WTC11 (cell line): ENCODE data around the gene LINC00632. TPM values are rescaled to one million over a fixed set of nuclear protein-coding genes. Genes with fewer than 3 reads are reported as not detected.

ENCODE experiments used
- ATAC-seq: fragments of 200-7000 bp; cut with Tn5 transposase; 2 replicates; pipeline ENCODE4 v1.10.0; 2021; ENCODE audit warnings: mild to moderate bottlenecking, moderate library complexity
- CTCF ChIA-PET: fragments of 300-600 bp; sonication (Branson Sonifier 250); formaldehyde crosslinking; loops from one replicate; lab custom pipeline; 2021; ENCODE audit warnings: antibody characterized with exemption; lab: Charles Lee
- POLR2A ChIA-PET: fragments of 350-600 bp; sonication (Branson Sonifier 250); formaldehyde crosslinking; loops from one replicate; lab custom pipeline; 2021; ENCODE audit warnings: antibody characterized with exemption; lab: Charles Lee
- DNase-seq: peaks from one replicate; pipeline ENCODE4 v3.0.0; 2021; ENCODE audit warnings: low spot score
- H3K27ac Mint-ChIP-seq: 2 replicates; pipeline ENCODE4 v1.8.0; 2021; ENCODE audit warnings: mixed read lengths
- H3K27me3 Mint-ChIP-seq: 2 replicates; pipeline ENCODE4 v1.8.0; 2021; ENCODE audit warnings: low read depth, mild to moderate bottlenecking, moderate library complexity, mixed read lengths
- H3K36me3 Mint-ChIP-seq: 2 replicates; pipeline ENCODE4 v1.8.0; 2021; ENCODE audit warnings: mixed read lengths
- H3K4me1 Mint-ChIP-seq: 2 replicates; pipeline ENCODE4 v1.8.0; 2022; ENCODE audit warnings: mixed read lengths
- H3K4me3 Mint-ChIP-seq: 2 replicates; pipeline ENCODE4 v1.8.0; 2021; ENCODE audit warnings: mild to moderate bottlenecking, moderate library complexity, mixed read lengths
- H3K9me3 Mint-ChIP-seq: 2 replicates; pipeline ENCODE4 v1.8.0; 2021; ENCODE audit warnings: mixed read lengths
- ARID4B ChIP-seq: sonication (generic); formaldehyde crosslinking; IDR thresholded peaks from 2 replicates; pipeline ENCODE4 v1.8.0; 2023; ENCODE audit warnings: missing genetic modification reagents, mild to moderate bottlenecking, borderline replicate concordance
- CDX4 ChIP-seq: fragments of 250-450 bp; sonication (Bioruptor Pico); IDR thresholded peaks from 2 replicates; pipeline ENCODE4 v1.9.0; 2021; ENCODE audit warnings: moderate library complexity, mild to moderate bottlenecking, inconsistent platforms, borderline replicate concordance
- E2F4 ChIP-seq: sonication (generic); formaldehyde crosslinking; IDR thresholded peaks from 2 replicates; pipeline ENCODE4 v1.8.1; 2022; ENCODE audit warnings: low read depth, mild to moderate bottlenecking, moderate library complexity, missing genetic modification reagents, borderline replicate concordance
- FOXK1 ChIP-seq: sonication (generic); formaldehyde crosslinking; IDR thresholded peaks from 2 replicates; pipeline ENCODE4 v1.8.0; 2022; ENCODE audit warnings: mild to moderate bottlenecking, moderate library complexity, missing genetic modification reagents
- GTF2I ChIP-seq: fragments of 250-450 bp; sonication (Bioruptor Pico); conservative IDR thresholded peaks from 2 replicates; pipeline ENCODE4 v1.4.0; 2021; ENCODE audit warnings: mild to moderate bottlenecking
- HMGXB4 ChIP-seq: sonication (generic); formaldehyde crosslinking; IDR thresholded peaks from 2 replicates; pipeline ENCODE4 v1.8.1; 2023; ENCODE audit warnings: mild to moderate bottlenecking, moderate library complexity, missing genetic modification reagents
- IRF2 ChIP-seq: sonication (generic); formaldehyde crosslinking; IDR thresholded peaks from 2 replicates; pipeline ENCODE4 v1.8.0; 2022; ENCODE audit warnings: low read depth, missing genetic modification reagents, borderline replicate concordance
- MXD4 ChIP-seq: fragments of 250-450 bp; sonication (Bioruptor Pico); IDR thresholded peaks from 2 replicates; pipeline ENCODE4 v1.8.0; 2021; ENCODE audit warnings: mild to moderate bottlenecking, moderate library complexity, borderline replicate concordance
- NFATC4 ChIP-seq: fragments of 250-450 bp; sonication (Bioruptor Pico); IDR thresholded peaks from 2 replicates; pipeline ENCODE4 v1.9.0; 2021; ENCODE audit warnings: mild to moderate bottlenecking
- NFE2L1 ChIP-seq: sonication (generic); formaldehyde crosslinking; IDR thresholded peaks from 2 replicates; pipeline ENCODE4 v1.8.1; 2023; ENCODE audit warnings: missing genetic modification reagents
- PRDM15 ChIP-seq: sonication (generic); formaldehyde crosslinking; IDR thresholded peaks from 2 replicates; pipeline ENCODE4 v1.8.0; 2022; ENCODE audit warnings: missing genetic modification reagents
- PREB ChIP-seq: sonication (generic); formaldehyde crosslinking; IDR thresholded peaks from 2 replicates; pipeline ENCODE4 v1.8.1; 2022; ENCODE audit warnings: mild to moderate bottlenecking, missing genetic modification reagents, moderate library complexity, borderline replicate concordance
- SOX15 ChIP-seq: fragments of 250-450 bp; sonication (Bioruptor Pico); IDR thresholded peaks from 2 replicates; pipeline ENCODE4 v1.9.0; 2021; ENCODE audit warnings: mild to moderate bottlenecking
- TEAD1 ChIP-seq: sonication (generic); formaldehyde crosslinking; IDR thresholded peaks from 2 replicates; pipeline ENCODE4 v1.8.0; 2022; ENCODE audit warnings: mild to moderate bottlenecking, missing genetic modification reagents
- TEAD4 ChIP-seq: sonication (generic); formaldehyde crosslinking; IDR thresholded peaks from 2 replicates; pipeline ENCODE4 v1.8.0; 2022; ENCODE audit warnings: mild to moderate bottlenecking, missing genetic modification reagents
- ZNF138 ChIP-seq: sonication (generic); formaldehyde crosslinking; conservative IDR thresholded peaks from 2 replicates; pipeline ENCODE4 v1.8.1; 2022; ENCODE audit warnings: mild to moderate bottlenecking, moderate library complexity, missing genetic modification reagents
- ZNF317 ChIP-seq: sonication (generic); formaldehyde crosslinking; IDR thresholded peaks from 2 replicates; pipeline ENCODE4 v1.8.1; 2023; ENCODE audit warnings: low read depth, mild to moderate bottlenecking, moderate library complexity, missing genetic modification reagents, borderline replicate concordance
- ZNF416 ChIP-seq: fragments of 250-450 bp; sonication (Bioruptor Pico); IDR thresholded peaks from 2 replicates; pipeline ENCODE4 v1.9.0; 2021; ENCODE audit warnings: mild to moderate bottlenecking, inconsistent platforms
- total RNA-seq: library from RNA; stranded (reverse); gene quantifications from 3 replicates; pipeline ENCODE4 v1.2.3, GENCODE V29; 2021

The LINC00632 gene
- total RNA-seq, 1 experiment from 2014 or later, result 29.7 TPM

GRCh38 chrX:140733766-140734342, 24.3 kb downstream of the LINC00632 start:
- CTCF ChIA-PET, result no interaction called here
- DNase-seq, result peak; percentile 11
- POLR2A ChIA-PET, result no interaction called here
- TF ChIP-seq FOXK1 (CRISPR knock-in tag), result no peak
- no peak for TF ChIP-seq CDX4 (CRISPR knock-in tag)
- no peak for TF ChIP-seq SOX15
- TF ChIP-seq ZNF138 (CRISPR knock-in tag), result no peak
- TF ChIP-seq TEAD1, result no peak
- no peak overlapping the region for H3K4me3 Mint-ChIP-seq
- H3K9me3 Mint-ChIP-seq, result no peaks in the 10 kb centered on the region
- H3K27me3 Mint-ChIP-seq, result no peaks in the 10 kb centered on the region
- no peak overlapping the region for H3K27ac Mint-ChIP-seq
- no peaks in the 10 kb centered on the region for H3K36me3 Mint-ChIP-seq
- no peaks in the 10 kb centered on the region for H3K4me1 Mint-ChIP-seq
- ATAC-seq, result peak; percentile 77

GRCh38 chrX:140744085-140744484, 34.5 kb downstream of the LINC00632 start:
- H3K27me3 Mint-ChIP-seq, result peaks cover 2% of the 10 kb centered on the region; the same call in 1 of the 2 replicates
- no peaks in the 10 kb centered on the region for H3K9me3 Mint-ChIP-seq
- CTCF ChIA-PET, result no interaction called here
- TF ChIP-seq GTF2I (no peak), HMGXB4 (CRISPR knock-in tag) (no peak), NFE2L1 (no peak), E2F4 (CRISPR knock-in tag) (no peak), ZNF416 (CRISPR knock-in tag) (no peak), ARID4B (no peak), NFATC4 (CRISPR knock-in tag) (no peak), IRF2 (CRISPR knock-in tag) (no peak), TEAD4 (CRISPR knock-in tag) (no peak), ZNF317 (no peak)
- TF ChIP-seq, all 79 proteins: peak for 0
- DNase-seq, result no peak
- ATAC-seq, result no peak
- Mint-ChIP-seq H3K36me3 (no peaks in the 10 kb centered on the region), H3K4me1 (peaks cover 8% of the 10 kb centered on the region; the same call in 1 of the 2 replicates), H3K27ac (no peak overlapping the region), H3K4me3 (no peak overlapping the region)
- POLR2A ChIA-PET, result no interaction called here

GRCh38 chrX:140756941-140757340, 47.4 kb downstream of the LINC00632 start:
- ATAC-seq (no peak), DNase-seq (no peak)
- CTCF ChIA-PET, result no interaction called here
- H3K36me3 Mint-ChIP-seq, result no peaks in the 10 kb centered on the region
- no peak overlapping the region for H3K27ac Mint-ChIP-seq
- no peaks in the 10 kb centered on the region for H3K9me3 Mint-ChIP-seq
- H3K27me3 Mint-ChIP-seq, result no peaks in the 10 kb centered on the region; the same call in 1 of the 2 replicates
- POLR2A ChIA-PET, result no interaction called here
- no peaks in the 10 kb centered on the region for H3K4me1 Mint-ChIP-seq
- H3K4me3 Mint-ChIP-seq, result no peak overlapping the region
- TF ChIP-seq ZNF138 (CRISPR knock-in tag) (no peak), MXD4 (CRISPR knock-in tag) (no peak), CDX4 (CRISPR knock-in tag) (no peak), PRDM15 (CRISPR knock-in tag) (no peak), NFE2L1 (no peak), TEAD1 (no peak), PREB (CRISPR knock-in tag) (no peak)
